HFFc6 (cell line): ENCODE data around the gene CELSR1. TPM values are rescaled to one million over a fixed set of nuclear protein-coding genes. Genes with fewer than 3 reads are reported as not detected.
A peak's percentile ranks its signal among the peaks of the same experiment; 100 is the strongest.

Source experiments
- DNase-seq: peaks from one replicate; pipeline ENCODE4 v3.0.0-alpha.2; 2018
- H3K27ac Mint-ChIP-seq: 2 replicates; pipeline ENCODE4 v1.8.0; 2020; ENCODE audit warnings: mild to moderate bottlenecking, mixed read lengths
- H3K27me3 Mint-ChIP-seq: 2 replicates; pipeline ENCODE4 v1.8.0; 2021; ENCODE audit warnings: mild to moderate bottlenecking, moderate library complexity, mixed read lengths; ENCODE audit not compliant: insufficient read depth
- H3K36me3 Mint-ChIP-seq: 2 replicates; pipeline ENCODE4 v1.8.0; 2021; ENCODE audit warnings: low read depth, mixed read lengths
- H3K4me1 Mint-ChIP-seq: 2 replicates; pipeline ENCODE4 v1.8.0; 2020; ENCODE audit warnings: low read depth, mixed read lengths
- H3K4me3 Mint-ChIP-seq: 2 replicates; pipeline ENCODE4 v1.8.0; 2020; ENCODE audit warnings: mild to moderate bottlenecking, moderate library complexity, mixed read lengths
- H3K9me3 Mint-ChIP-seq: 2 replicates; pipeline ENCODE4 v1.8.0; 2020; ENCODE audit warnings: mild to moderate bottlenecking, mixed read lengths
- total RNA-seq, 6 experiments: library from RNA; stranded (reverse); fragmentation: NEBNext Ultra II Directional; extraction: Animal tissue kit (Norgen Biotek cat#: 25700); gene quantifications; 2 replicates in 1 of 6; 3 replicates in 5 of 6; pipeline ENCODE4 v1.2.3, GENCODE V29; 2021
- TF ChIP-seq, protein P1 (sequence below): fragments of 200-600 bp; sonication (generic); IDR thresholded peaks from 2 replicates; pipeline ENCODE4 v1.5.0; 2021; ENCODE audit warnings: antibody characterized with exemption, mild to moderate bottlenecking

Gene CELSR1
- total RNA-seq, 6 experiments from 2014 or later = 4.7 to 8.2 (median 6.5) TPM

DNA sequence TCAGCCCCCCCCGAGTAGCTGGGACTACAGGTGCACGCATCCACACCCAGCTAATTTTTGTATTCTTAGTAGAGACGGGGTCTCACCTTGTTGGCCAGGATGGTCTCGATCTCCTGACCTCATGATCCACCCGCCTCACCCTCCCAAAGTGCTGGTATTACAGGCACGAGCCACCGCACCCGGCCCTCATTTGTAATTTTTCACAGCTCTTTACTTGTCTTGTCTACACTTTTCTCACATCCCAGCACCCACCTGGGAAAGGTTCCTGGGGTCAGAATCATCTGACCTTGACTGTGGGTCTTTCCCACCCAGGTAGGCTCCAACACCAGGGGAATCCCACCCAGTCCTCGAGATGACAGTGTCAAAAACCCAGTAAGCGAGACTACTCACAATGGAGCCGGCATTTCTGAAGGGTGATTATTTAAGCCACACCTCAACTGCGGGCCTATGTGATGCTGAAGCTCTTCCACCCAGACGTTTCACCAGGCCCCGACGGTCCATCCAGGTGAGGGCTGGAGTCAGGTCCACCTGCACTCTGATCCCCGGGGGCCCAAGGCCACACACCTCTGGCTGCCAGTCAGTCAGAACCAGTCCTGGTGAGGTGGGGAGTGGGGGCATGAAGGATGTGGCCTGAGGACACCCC is 23.4 kb downstream of the CELSR1 start:
- peaks cover 3% of the 10 kb centered on the region for H3K27me3 Mint-ChIP-seq
- H3K4me1 Mint-ChIP-seq = peaks cover 26% of the 10 kb centered on the region
- no peak overlapping the region; the same call in 1 of the 2 replicates for H3K4me3 Mint-ChIP-seq
- TF ChIP-seq, protein P1, sequence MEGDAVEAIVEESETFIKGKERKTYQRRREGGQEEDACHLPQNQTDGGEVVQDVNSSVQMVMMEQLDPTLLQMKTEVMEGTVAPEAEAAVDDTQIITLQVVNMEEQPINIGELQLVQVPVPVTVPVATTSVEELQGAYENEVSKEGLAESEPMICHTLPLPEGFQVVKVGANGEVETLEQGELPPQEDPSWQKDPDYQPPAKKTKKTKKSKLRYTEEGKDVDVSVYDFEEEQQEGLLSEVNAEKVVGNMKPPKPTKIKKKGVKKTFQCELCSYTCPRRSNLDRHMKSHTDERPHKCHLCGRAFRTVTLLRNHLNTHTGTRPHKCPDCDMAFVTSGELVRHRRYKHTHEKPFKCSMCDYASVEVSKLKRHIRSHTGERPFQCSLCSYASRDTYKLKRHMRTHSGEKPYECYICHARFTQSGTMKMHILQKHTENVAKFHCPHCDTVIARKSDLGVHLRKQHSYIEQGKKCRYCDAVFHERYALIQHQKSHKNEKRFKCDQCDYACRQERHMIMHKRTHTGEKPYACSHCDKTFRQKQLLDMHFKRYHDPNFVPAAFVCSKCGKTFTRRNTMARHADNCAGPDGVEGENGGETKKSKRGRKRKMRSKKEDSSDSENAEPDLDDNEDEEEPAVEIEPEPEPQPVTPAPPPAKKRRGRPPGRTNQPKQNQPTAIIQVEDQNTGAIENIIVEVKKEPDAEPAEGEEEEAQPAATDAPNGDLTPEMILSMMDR = no peak
- no peak for DNase-seq
- peak overlapping the region; percentile 78 for H3K27ac Mint-ChIP-seq
- no peaks in the 10 kb centered on the region for H3K9me3 Mint-ChIP-seq
- no peaks in the 10 kb centered on the region for H3K36me3 Mint-ChIP-seq

DNA sequence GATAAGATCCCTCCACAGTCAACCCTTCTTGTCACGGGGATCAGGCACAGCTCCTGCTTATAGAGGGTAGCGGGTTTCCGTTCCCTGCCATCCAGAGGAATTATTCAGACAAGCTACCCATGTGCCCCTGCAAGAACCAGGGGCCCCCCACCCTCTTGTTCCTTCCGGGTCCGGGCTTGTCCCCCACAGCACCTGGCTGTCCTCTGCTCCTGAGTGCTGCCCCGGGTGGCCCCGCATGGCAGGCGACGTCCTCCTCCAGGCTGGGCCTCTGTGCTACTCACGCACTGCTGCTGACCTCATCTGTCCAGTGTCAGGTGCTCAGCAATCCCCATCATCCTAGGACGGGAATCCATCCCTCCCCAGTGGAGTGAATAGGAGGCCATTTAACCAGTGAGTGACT is 24.7 kb downstream of the CELSR1 start:
- Mint-ChIP-seq H3K9me3 (no peaks in the 10 kb centered on the region), H3K27ac (no peak overlapping the region), H3K4me3 (no peak overlapping the region), H3K27me3 (peaks cover 3% of the 10 kb centered on the region), H3K4me1 (peaks cover 26% of the 10 kb centered on the region), H3K36me3 (no peaks in the 10 kb centered on the region)
- TF ChIP-seq, protein P1 = no peak
- DNase-seq = no peak

DNA sequence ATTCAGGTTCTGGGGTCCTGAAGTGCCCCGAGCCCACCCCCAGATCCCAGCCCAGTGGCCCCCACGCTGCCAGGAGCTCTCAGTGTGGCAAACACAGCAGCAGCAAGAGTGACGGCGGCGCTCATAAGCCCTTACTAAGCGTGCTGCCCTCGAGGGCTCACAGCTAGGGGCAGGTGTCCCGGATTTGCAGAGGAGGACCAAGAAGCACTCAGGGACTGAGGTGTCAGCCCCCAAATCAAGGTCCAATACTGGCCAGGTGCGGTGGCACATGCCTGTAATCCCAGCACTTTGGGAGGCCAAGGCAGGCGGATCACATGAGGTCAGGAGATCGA is 25.4 kb downstream of the CELSR1 start:
- H3K4me3 Mint-ChIP-seq = no peak overlapping the region
- TF ChIP-seq, protein P1 = no peak

DNA sequence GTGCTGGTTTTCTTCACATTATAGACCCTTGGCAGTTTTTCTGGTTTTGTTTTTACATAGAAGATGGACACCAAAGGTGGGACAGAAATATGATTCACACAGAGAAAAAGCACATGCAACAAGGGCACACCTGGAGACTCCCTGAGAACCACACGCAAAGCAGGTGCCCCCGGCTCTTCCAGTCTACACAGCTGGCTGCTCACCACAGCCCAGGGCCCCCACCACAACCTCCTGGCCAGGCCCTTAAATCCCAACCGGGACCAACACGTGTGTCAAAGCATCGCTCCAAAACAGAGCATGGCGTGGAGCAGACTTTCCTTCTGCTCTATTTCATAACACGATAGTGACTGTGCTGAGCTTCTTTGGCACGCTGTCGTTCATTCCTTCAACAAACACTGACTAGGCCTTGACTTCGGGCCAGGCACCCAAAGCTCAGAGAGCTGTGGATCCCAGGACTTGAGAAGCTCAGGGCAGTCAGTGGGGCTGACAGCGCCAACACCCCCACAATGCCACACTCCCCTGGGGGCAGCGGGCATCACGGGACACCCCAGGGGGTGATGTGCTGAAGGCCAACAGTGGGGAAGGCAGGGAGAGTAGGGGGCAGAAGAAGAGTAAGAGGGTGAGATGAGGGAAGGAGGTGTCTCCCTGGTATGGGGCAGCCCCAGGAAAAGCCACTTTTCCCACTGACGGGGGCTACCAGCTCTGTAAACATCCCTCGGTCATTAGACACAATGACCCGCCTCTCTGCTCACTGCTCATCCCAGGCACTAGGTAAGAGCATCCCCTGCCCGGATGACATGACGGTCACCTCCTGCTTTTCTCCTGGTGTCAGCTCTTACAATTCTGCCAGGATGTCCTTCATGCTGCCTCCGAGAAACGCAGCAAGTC is 26.0 kb downstream of the CELSR1 start:
- Mint-ChIP-seq H3K27ac (no peak overlapping the region; the same call in 1 of the 2 replicates), H3K36me3 (no peaks in the 10 kb centered on the region), H3K27me3 (peaks cover 3% of the 10 kb centered on the region), H3K4me3 (no peak overlapping the region), H3K4me1 (peaks cover 26% of the 10 kb centered on the region), H3K9me3 (no peaks in the 10 kb centered on the region)
- TF ChIP-seq, protein P1 = no peak
- no peak for DNase-seq

More for the DNA sequence above, 25.4 kb downstream of the CELSR1 start:
- Mint-ChIP-seq H3K4me1 (peaks cover 26% of the 10 kb centered on the region), H3K27me3 (peaks cover 3% of the 10 kb centered on the region), H3K27ac (no peak overlapping the region; the same call in 1 of the 2 replicates), H3K9me3 (no peaks in the 10 kb centered on the region), H3K36me3 (no peaks in the 10 kb centered on the region)
- DNase-seq = no peak

DNA sequence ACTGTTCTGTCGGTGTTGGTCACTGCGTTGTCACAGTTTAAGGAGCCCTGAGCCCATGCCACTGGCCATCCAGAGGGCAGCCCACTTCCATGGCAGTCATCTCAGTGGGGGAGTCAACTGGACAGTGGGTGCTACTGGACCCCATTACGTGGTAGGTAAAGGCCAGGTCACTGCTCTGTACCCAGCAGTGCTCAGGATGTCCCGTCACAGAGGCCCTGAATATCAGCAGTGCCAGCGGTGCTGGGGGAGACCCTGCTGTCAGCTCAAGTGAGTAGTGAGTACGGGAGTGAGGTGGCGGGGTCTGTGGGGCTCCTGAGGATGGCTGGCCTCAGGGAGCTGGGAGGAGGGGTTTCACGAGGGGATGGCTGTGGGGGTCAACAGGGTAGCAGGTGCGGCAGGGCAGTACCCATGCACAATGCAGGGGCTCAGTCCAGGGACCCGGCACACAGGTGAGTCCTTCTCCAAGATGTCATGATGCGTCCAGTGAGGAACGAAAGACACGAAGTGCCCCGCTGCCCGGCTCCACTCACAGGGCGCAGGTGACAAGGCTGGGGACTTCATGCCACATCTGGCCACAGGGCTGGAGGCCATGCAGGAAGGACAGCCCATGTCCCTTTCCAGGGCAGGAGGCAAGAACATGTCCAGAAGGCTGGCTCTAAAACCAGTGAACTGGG is 27.9 kb downstream of the CELSR1 start:
- Mint-ChIP-seq H3K27ac (no peak overlapping the region), H3K27me3 (peaks cover 3% of the 10 kb centered on the region), H3K4me3 (no peak overlapping the region), H3K9me3 (no peaks in the 10 kb centered on the region), H3K4me1 (peaks cover 12% of the 10 kb centered on the region), H3K36me3 (no peaks in the 10 kb centered on the region)
- DNase-seq = no peak
- TF ChIP-seq, protein P1 = no peak
